HG03575 (cell line): ENCODE data around the gene MPZL2.

Source experiments
- ATAC-seq: cut with Tn5 transposase; IDR thresholded peaks from one replicate; pipeline ENCODE4 v1.9.1; 2021; ENCODE audit not compliant: unreplicated experiment, insufficient number of reproducible peaks, low FRiP score; ENCODE audit errors: extremely low read depth

MPZL2 gene

DNA sequence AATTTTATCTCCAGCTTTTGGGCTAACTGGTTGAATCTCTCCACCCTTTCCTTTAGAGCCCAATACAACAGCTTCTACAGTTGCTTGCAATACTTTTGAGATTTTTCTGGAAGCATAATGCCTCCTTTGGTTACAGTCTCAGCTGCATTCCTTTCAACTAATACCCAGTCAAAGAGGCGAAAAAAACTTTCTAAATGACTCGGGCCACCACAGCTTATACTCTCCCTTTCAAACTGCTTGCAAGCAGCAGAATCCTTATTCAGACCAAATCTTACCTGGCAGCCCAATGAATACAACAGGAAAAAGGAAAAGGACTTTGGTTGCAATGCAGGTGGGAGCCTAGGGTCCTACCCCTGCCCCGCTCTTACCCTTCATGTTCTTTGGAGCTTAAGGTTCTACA, 55.1 kb downstream of the MPZL2 start:
- no peak for ATAC-seq

DNA sequence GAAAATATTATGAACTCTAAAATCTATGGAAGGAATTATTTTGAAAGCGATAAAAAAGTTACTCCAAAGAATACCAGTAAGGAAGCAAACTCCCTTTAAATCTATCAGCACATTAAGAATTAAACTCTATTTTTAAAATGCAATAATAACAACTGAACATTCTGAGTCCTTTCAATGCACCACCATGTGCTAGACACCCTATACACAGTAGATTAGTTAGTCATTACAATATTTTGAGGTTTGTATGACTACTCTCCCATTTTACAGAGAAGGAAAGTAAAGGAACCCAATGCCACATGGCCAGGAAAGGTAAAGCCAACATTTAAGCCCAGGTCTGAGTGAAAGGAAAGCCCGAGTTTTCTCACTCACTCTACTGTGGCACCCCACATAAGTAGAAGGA, 57.0 kb downstream of the MPZL2 start:
- no peak for ATAC-seq

DNA sequence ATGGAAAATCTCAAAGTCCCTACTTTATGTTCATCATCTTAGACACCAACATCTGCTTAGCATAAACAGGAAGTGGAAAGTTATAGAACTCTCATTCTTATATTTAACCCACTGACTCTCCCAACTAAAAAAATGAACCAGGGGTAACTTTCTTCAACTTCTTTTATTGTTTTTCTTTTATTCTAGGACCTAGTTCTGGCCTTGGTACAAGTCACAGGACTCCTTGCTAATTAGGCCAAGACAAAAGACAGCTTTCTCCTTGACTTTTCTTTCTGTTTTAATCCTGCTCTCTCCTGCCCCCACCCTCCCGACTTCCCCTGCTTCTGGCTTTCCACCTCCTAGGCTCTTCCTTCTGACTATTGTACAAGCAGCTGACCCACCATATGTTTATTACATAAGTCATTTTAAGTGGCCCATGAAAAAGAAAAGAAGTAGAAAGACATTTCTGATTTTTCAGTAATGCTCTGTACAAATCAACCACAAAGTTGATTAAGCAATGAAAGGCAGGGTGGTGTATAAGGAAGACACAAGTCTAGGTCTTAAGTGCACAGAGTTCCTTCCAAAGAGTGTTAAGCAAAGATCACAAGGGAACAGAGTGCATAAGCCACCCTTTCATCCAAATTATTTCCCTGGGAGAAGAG, 57.6 kb downstream of the MPZL2 start:
- ATAC-seq = no peak

DNA sequence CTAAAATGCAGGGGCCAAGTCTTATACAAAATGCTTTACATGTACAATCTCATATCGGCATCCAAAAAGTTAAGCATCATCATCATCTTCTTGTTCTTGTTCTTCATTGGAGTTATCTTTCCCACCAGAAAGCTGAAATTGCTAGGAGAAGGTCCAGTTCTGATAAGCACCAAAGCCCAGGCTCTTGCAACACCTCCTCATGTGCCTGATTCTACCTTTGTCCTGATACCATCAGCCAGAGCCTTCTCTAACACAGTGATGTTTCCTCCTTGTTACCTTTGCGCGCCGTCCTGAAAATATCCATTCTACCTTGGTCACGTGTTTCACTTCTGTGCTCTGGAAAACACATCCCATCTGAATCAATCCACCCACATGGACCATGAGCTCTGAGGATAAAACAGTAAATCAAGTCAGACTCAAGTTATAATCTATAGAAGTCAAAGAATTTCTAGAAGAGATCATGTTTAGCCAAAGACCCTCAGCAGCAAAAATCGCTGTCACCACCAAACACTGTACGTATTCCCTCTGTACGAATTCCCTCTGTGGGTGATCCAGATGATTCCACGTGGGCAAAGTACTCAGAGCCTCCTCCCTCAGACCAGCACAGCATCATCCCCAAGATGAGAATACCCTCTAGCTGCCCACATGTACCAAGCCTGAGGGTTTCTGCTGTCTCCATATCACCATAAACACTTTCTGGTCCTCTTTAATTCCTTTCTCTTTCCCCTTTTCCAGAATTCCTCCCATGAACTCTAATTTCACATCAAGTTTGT, 58.3 kb downstream of the MPZL2 start:
- ATAC-seq = no peak
